DMS53 (cell line): Measurements from ENCODE around the gene MINDY2.

Source experiments
- DNase-seq: peaks from one replicate; lab custom pipeline; 2025; lab: John Stamatoyannopoulos, UW

The MINDY2 gene

GRCh38 chr15:58886921-58887320 is 115.8 kb downstream of the MINDY2 start:
- no peak for DNase-seq

- no peak for DNase-seq
Observed at GRCh38 chr15:58889363-58889762, 118.3 kb downstream of the MINDY2 start.

GRCh38 chr15:58898150-58898680 is 127.1 kb downstream of the MINDY2 start:
- DNase-seq, result no peak

- DNase-seq, result no peak
Observed at GRCh38 chr15:58900631-58901030, 129.5 kb downstream of the MINDY2 start.

GRCh38 chr15:58908550-58909309 is 137.6 kb downstream of the MINDY2 start:
- no peak for DNase-seq

- no peak for DNase-seq
Observed at GRCh38 chr15:58909616-58910015, 138.5 kb downstream of the MINDY2 start.

DNA sequence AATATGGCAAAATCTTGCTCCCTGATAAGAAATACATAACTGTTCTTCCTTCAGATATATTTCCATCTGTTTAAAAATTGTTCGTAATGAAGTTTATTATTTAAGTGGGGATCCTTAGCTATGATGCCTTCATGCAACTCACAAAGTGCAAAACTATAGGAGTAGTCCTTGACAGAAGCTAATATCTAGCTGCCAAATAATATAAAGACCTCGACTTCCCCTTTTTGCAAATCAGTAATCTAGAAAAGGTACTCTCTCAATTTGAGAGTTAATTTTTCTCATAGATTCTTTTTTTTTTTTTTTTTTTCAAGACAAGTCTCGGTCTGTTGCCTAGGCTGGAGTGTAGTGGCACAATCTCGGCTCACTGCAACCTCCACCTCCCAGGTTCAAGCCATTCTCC is 139.4 kb downstream of the MINDY2 start:
- DNase-seq, result no peak
